H54 (cell line): ENCODE results near the gene APC2.

Experiments
- DNase-seq: peaks from one replicate; pipeline ENCODE4 v3.0.0; 2011; ENCODE audit warnings: low spot score, mixed read lengths; ENCODE audit not compliant: insufficient read length
- FAIRE-seq: peaks from 3 replicates; lab custom pipeline; 2011; peaks lifted over from hg19 to GRCh38; lab: Jason Lieb, UNC
- POLR2A ChIP-seq: IDR thresholded peaks from 2 replicates; pipeline ENCODE4 v1.6.1; 2011; ENCODE audit warnings: low read depth, mild to moderate bottlenecking, low read length

APC2 gene

DNA sequence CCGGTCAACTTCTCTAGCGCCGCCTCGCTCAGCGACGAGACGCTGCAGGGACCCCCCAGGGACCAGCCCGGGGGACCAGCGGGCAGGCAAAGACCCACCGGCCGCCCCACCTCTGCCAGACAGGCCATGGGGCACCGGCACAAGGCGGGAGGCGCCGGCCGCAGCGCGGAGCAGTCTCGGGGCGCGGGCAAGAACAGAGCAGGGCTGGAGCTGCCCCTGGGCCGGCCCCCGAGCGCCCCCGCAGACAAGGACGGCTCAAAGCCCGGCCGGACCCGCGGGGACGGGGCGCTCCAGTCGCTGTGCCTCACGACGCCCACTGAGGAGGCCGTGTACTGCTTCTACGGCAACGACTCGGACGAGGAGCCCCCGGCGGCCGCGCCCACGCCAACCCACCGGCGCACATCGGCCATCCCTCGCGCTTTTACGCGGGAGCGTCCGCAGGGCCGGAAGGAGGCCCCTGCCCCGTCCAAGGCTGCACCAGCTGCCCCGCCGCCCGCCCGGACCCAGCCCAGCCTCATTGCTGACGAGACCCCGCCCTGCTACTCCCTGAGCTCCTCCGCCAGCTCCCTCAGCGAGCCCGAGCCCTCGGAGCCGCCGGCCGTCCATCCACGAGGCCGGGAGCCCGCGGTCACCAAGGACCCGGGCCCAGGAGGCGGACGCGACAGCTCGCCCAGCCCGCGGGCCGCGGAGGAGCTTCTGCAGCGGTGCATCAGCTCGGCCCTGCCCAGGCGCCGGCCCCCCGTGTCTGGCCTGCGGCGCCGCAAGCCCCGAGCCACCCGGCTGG is 17.8 kb downstream of the APC2 start:
- no peak for TF ChIP-seq POLR2A
- FAIRE-seq (no peak), DNase-seq (no peak)

GRCh38 chr19:1468274-1468820 is 18.4 kb downstream of the APC2 start:
- DNase-seq (no peak), FAIRE-seq (no peak)
- TF ChIP-seq POLR2A = no peak

DNA sequence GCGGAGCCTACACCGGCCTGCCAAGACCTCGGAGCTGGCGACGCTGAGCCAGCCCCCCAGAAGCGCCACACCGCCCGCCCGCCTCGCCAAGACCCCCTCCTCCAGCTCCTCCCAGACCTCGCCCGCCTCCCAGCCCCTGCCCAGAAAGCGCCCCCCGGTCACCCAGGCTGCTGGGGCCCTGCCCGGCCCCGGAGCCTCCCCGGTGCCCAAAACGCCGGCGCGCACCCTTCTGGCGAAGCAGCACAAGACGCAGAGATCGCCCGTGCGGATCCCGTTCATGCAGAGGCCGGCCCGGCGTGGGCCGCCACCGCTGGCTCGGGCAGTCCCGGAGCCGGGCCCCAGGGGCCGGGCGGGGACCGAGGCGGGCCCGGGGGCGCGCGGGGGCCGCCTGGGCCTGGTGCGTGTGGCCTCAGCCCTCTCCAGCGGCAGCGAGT is 18.9 kb downstream of the APC2 start:
- TF ChIP-seq POLR2A = no peak
- FAIRE-seq (no peak), DNase-seq (no peak)

- FAIRE-seq (no peak), DNase-seq (no peak)
- TF ChIP-seq POLR2A = no peak
These were observed 19.5 kb downstream of the APC2 start for GRCh38 chr19:1469255-1470054.

GRCh38 chr19:1470055-1470304 is 20.1 kb downstream of the APC2 start:
- FAIRE-seq (no peak), DNase-seq (no peak)
- TF ChIP-seq POLR2A = no peak

- no peak for TF ChIP-seq POLR2A
- FAIRE-seq = no peak
These were observed 20.5 kb downstream of the APC2 start for GRCh38 chr19:1470305-1471009.

DNA sequence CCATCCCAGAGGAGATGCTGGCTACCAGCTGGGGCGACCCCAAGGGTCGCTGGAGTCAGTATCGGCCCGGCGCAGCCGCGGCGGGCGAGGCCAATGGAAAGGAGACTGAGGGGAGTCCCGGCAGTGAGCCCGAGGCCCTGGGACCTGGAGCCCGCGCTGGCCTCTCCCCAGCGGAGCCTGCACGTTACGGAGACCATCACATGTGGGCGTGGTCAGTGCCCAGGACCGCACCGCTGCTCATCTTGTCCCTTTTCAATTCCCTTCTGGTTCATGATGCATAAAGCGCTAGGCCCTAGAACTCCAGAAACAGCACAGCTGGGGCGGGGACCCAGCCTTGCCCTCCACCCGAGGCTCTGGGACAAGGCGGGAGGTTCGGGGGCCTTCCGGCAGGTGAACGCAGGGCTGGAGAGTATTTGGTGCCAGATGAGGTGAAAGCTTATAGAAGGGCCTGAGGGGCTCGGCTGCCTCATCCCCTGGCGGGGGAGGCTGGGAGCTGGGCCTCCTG is 21.1 kb downstream of the APC2 start:
- TF ChIP-seq POLR2A = no peak
- no peak for DNase-seq
- FAIRE-seq = no peak

More at GRCh38 chr19:1470305-1471009, 20.5 kb downstream of the APC2 start:
- DNase-seq = no peak

DNA sequence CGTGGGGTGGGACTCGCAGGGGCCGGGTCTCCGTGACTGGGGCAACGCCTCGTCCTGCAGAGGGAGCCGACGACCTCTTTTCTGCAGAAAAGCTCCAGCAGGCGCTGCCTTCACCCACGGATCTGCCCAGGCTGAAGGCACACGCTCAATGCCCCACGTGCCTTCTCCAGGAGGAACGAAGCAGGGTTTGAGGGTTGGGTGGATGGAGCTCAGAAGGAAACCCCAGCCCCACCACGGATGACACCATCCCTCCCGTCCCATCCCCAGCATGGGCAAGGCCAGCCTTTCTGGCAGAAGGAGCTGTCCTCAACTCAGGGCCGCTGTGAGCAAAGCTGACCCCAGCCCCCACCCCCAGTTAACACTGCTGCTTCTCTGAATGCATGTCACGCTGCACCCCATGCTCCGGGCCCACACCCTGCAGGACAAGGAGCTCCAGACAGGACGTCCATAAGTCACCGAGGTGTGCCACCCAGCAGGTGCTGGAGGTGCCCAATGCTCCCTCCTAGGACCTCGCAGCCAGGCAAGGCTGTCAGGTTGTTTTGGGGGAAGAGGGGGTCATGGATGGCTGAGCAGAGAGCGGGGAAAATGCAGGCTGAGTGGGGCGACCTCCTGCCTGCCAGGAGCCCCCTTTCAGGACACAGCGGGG is 21.7 kb downstream of the APC2 start:
- DNase-seq = no peak
- no peak for TF ChIP-seq POLR2A
- FAIRE-seq = no peak

- no peak for DNase-seq
- no peak for TF ChIP-seq POLR2A
- no peak for FAIRE-seq
These were observed 22.5 kb downstream of the APC2 start for GRCh38 chr19:1472231-1473084.

- no peak for FAIRE-seq
- no peak for TF ChIP-seq POLR2A
- DNase-seq = no peak
These were observed 23.3 kb downstream of the APC2 start for GRCh38 chr19:1473085-1473851.

DNA sequence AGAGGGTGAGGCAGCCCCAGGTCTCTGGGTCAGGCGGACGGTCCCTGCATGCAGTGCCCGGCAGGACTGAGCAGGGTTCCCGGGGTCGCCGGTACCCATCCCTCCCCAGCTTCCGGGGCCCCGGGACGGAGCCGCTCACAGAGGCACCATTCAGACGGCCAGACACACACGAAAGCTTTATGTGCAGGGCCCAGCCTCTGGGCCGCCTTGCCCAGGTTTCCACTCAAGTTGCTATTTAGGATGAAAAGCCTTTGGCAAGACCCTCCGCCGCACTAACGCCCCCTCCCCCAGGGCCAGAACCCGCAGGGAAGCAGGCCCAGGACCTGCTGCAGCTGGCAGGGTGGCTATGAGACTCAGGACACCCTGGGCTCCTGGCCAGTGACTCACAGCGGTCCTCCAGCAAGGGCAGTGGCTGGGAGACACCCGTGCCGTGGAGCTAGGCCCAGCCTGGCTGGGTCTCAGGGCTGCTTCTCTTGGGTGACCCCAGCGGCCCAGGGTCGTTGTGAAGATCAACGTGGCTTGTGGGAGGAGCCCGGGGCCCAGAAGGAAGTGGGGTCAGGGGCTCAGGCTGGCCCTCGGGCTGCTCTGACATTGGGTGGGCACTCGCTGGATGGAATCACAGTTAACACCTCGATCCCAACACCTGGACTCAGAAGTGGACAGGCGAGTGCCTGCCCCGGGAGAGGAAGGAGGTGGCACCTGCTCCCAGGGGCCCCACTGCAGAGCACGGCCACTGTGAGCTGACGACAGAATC is 24.3 kb downstream of the APC2 start:
- DNase-seq (peak; percentile 78), FAIRE-seq (no peak)
- no peak for TF ChIP-seq POLR2A
